GM23248 (cell line): ENCODE results near the gene CBFA2T2. TPM values are rescaled to one million over a fixed set of nuclear protein-coding genes. Genes with fewer than 3 reads are reported as not detected.

Experiments used
- DNase-seq: peaks from one replicate; pipeline ENCODE4 v3.0.0-alpha.2; 2015
- H2AFZ ChIP-seq: fragments of 200-600 bp; sonication (generic); 2 replicates; pipeline ENCODE4 v1.6.1; 2016; ENCODE audit warnings: antibody characterized with exemption
- H3F3A ChIP-seq: fragments of 200-600 bp; sonication (generic); 2 replicates; pipeline ENCODE4 v1.6.1; 2016; ENCODE audit warnings: mild to moderate bottlenecking, antibody characterized with exemption, mixed run types; ENCODE audit not compliant: insufficient read depth
- H3K27ac ChIP-seq: fragments of 200-600 bp; sonication (generic); 2 replicates; pipeline ENCODE4 v1.5.1; 2016; ENCODE audit warnings: mild to moderate bottlenecking
- H3K27me3 ChIP-seq: fragments of 200-600 bp; sonication (generic); replicated peaks from 2 replicates; pipeline ENCODE4 v1.6.1; 2016; ENCODE audit warnings: mild to moderate bottlenecking; ENCODE audit not compliant: insufficient read depth
- H3K36me3 ChIP-seq: fragments of 200-600 bp; sonication (generic); 2 replicates; pipeline ENCODE4 v1.6.1; 2016; ENCODE audit warnings: low read depth, mild to moderate bottlenecking
- H3K4me1 ChIP-seq: fragments of 200-600 bp; sonication (generic); 2 replicates; pipeline ENCODE4 v1.6.1; 2016; ENCODE audit warnings: mild to moderate bottlenecking; ENCODE audit not compliant: insufficient read depth
- H3K4me2 ChIP-seq: fragments of 200-600 bp; sonication (generic); one replicate; pipeline ENCODE4 v1.6.1; 2016; ENCODE audit warnings: mild to moderate bottlenecking; ENCODE audit not compliant: unreplicated experiment
- H3K4me3 ChIP-seq: fragments of 200-600 bp; sonication (generic); 2 replicates; pipeline ENCODE4 v1.5.1; 2016; ENCODE audit warnings: mild to moderate bottlenecking
- H3K79me2 ChIP-seq: fragments of 200-600 bp; sonication (generic); 2 replicates; pipeline ENCODE4 v1.6.1; 2016; ENCODE audit warnings: mild to moderate bottlenecking; ENCODE audit not compliant: insufficient read depth
- H3K9ac ChIP-seq: fragments of 200-600 bp; sonication (generic); 2 replicates; pipeline ENCODE4 v1.6.1; 2016; ENCODE audit warnings: mild to moderate bottlenecking
- H3K9me2 ChIP-seq: fragments of 200-600 bp; sonication (generic); 2 replicates; pipeline ENCODE4 v1.6.1; 2016; ENCODE audit warnings: mixed run types, mild to moderate bottlenecking, moderate library complexity; ENCODE audit not compliant: insufficient read depth
- H3K9me3 ChIP-seq: fragments of 200-600 bp; sonication (generic); one replicate; pipeline ENCODE4 v1.6.1; 2017; ENCODE audit warnings: low read depth
- H4K20me1 ChIP-seq: fragments of 200-600 bp; sonication (generic); 2 replicates; pipeline ENCODE4 v1.6.0; 2016; ENCODE audit not compliant: insufficient read depth
- EZH2 ChIP-seq: fragments of 200-600 bp; sonication (generic); IDR thresholded peaks from 2 replicates; pipeline ENCODE4 v1.6.1; 2018; ENCODE audit warnings: antibody characterized with exemption, mild to moderate bottlenecking; ENCODE audit not compliant: insufficient read depth, poor library complexity, severe bottlenecking
- EZH2phosphoT487 ChIP-seq: fragments of 200-600 bp; sonication (generic); IDR thresholded peaks from 2 replicates; pipeline ENCODE4 v1.6.1; 2018; ENCODE audit warnings: antibody characterized with exemption, moderate library complexity, mild to moderate bottlenecking, low read depth; ENCODE audit not compliant: insufficient read depth
- WGBS, 2 experiments: methylation state at CpG; one replicate each; pipeline ENCODE4 v1.1.6; 2015 to 2017; ENCODE audit warnings: low lambda C conversion rate in 2 of 2, low coverage in 1 of 2; ENCODE audit errors: missing lambda C conversion rate in 2 of 2; 5-methylcytosine and 5-hydroxymethylcytosine counted together
- in situ Hi-C: fragments of 300-500 bp; cut with MboI; formaldehyde crosslinking; loops from 2 replicates; pipeline ENCODE4 v1.15.0; 2020
- polyA plus RNA-seq: library from polyadenylated mRNA; unstranded; fragments of >200 nt; fragmentation: Nextera tagmentation; extraction: Ambion mirVana; gene quantifications from 2 replicates; pipeline ENCODE4 v1.2.1, GENCODE V29; 2016
- total RNA-seq: library from RNA; depleted of rRNA; stranded (reverse); fragments of >200 nt; shearing (Covaris generic); gene quantifications from 2 replicates; pipeline ENCODE4 v1.2.3, GENCODE V29; 2014

Gene CBFA2T2
- total and polyA plus RNA-seq, 2 experiments from 2014 or later = 5.3 to 8.7 TPM

GRCh38 chr20:33549229-33549999, 59.5 kb downstream of the CBFA2T2 start:
- Histone ChIP-seq H3K27me3 (no peaks in the 10 kb centered on the region), H2AFZ (no peak overlapping the region), H4K20me1 (no peaks in the 10 kb centered on the region), H3F3A (no peaks in the 10 kb centered on the region), H3K9ac (no peak overlapping the region), H3K79me2 (peaks cover 25% of the 10 kb centered on the region; the same call in 1 of the 2 replicates), H3K4me2 (no peak overlapping the region), H3K4me1 (0 out of 2 replicates have a peak, but pooled peaks cover 4% of the 10 kb centered on the region), H3K4me3 (no peak overlapping the region), H3K27ac (no peak overlapping the region), H3K9me2 (no peaks in the 10 kb centered on the region), H3K36me3 (no peaks in the 10 kb centered on the region), H3K9me3 (no peaks in the 10 kb centered on the region)
- DNase-seq = no peak
- no peak for TF ChIP-seq EZH2phosphoT487
- TF ChIP-seq EZH2 = no peak
- in situ Hi-C loops = no loop called here
- WGBS, 2 experiments = 94 to 99% methylated on average over 2 of the region's 2 CpGs

- H3K9me3 ChIP-seq = no peaks in the 10 kb centered on the region
- no peak overlapping the region for H3K9ac ChIP-seq
- no peak overlapping the region for H3K4me3 ChIP-seq
- H3K4me2 ChIP-seq = no peak overlapping the region
- TF ChIP-seq EZH2phosphoT487 = no peak
- TF ChIP-seq EZH2 = no peak
- no peaks in the 10 kb centered on the region for H3K36me3 ChIP-seq
- H3K27me3 ChIP-seq = no peaks in the 10 kb centered on the region
- H2AFZ ChIP-seq = no peak overlapping the region
- H3F3A ChIP-seq = 0 out of 2 replicates have a peak, but pooled peaks cover 12% of the 10 kb centered on the region
- 81 to 88% methylated on average over 1 of the region's 1 CpG for WGBS, 2 experiments
- no peaks in the 10 kb centered on the region for H3K9me2 ChIP-seq
- peaks cover 9% of the 10 kb centered on the region; the same call in 1 of the 2 replicates for H3K79me2 ChIP-seq
- H3K4me1 ChIP-seq = peaks cover 14% of the 10 kb centered on the region
- in situ Hi-C loops = no loop called here
- no peaks in the 10 kb centered on the region for H4K20me1 ChIP-seq
- no peak overlapping the region for H3K27ac ChIP-seq
- DNase-seq = no peak
These were observed 61.9 kb downstream of the CBFA2T2 start for GRCh38 chr20:33551778-33552177.

GRCh38 chr20:33552519-33552918, 62.6 kb downstream of the CBFA2T2 start:
- in situ Hi-C loops = no loop called here
- peaks cover 7% of the 10 kb centered on the region; the same call in 1 of the 2 replicates for H3K79me2 ChIP-seq
- TF ChIP-seq EZH2phosphoT487 (no peak), EZH2 (no peak)

GRCh38 chr20:33553516-33553915, 63.6 kb downstream of the CBFA2T2 start:
- no peak for TF ChIP-seq EZH2
- TF ChIP-seq EZH2phosphoT487 = no peak
- WGBS, 2 experiments = 84 to 87% methylated on average over 4 of the region's 4 CpGs
- H3F3A ChIP-seq = 0 out of 2 replicates have a peak, but pooled peaks cover 12% of the 10 kb centered on the region
- peaks cover 11% of the 10 kb centered on the region for H3K4me1 ChIP-seq
- DNase-seq = no peak
- H2AFZ ChIP-seq = no peak overlapping the region
- H3K4me3 ChIP-seq = no peak overlapping the region
- peaks cover 7% of the 10 kb centered on the region; the same call in 1 of the 2 replicates for H3K79me2 ChIP-seq
- H3K27me3 ChIP-seq = no peaks in the 10 kb centered on the region
- H3K27ac ChIP-seq = no peak overlapping the region
- H3K4me2 ChIP-seq = no peak overlapping the region
- no peak overlapping the region for H3K9ac ChIP-seq
- no peaks in the 10 kb centered on the region for H3K36me3 ChIP-seq
- in situ Hi-C loops = no loop called here
- no peaks in the 10 kb centered on the region for H3K9me3 ChIP-seq
- no peaks in the 10 kb centered on the region for H4K20me1 ChIP-seq
- H3K9me2 ChIP-seq = no peaks in the 10 kb centered on the region

More at GRCh38 chr20:33552519-33552918, 62.6 kb downstream of the CBFA2T2 start:
- H3K4me1 ChIP-seq = peaks cover 11% of the 10 kb centered on the region
- 0 out of 2 replicates have a peak, but pooled peaks cover 12% of the 10 kb centered on the region for H3F3A ChIP-seq
- H3K9me2 ChIP-seq = no peaks in the 10 kb centered on the region
- H3K27ac ChIP-seq = no peak overlapping the region
- no peaks in the 10 kb centered on the region for H4K20me1 ChIP-seq
- H3K36me3 ChIP-seq = no peaks in the 10 kb centered on the region
- H3K27me3 ChIP-seq = no peaks in the 10 kb centered on the region
- H3K9ac ChIP-seq = no peak overlapping the region
- 88 to 96% methylated on average over 3 of the region's 3 CpGs for WGBS, 2 experiments
- H3K4me3 ChIP-seq = no peak overlapping the region
- no peaks in the 10 kb centered on the region for H3K9me3 ChIP-seq
- no peak for DNase-seq
- no peak overlapping the region for H2AFZ ChIP-seq
- no peak overlapping the region for H3K4me2 ChIP-seq
